G401.6 (cell line): ENCODE measurements around the gene ARMC6.
"Not testable (repeated sequence)": the region's sequence is repeated elsewhere in the genome, so short reads cannot be mapped to it uniquely, and the experiment has no call there.

ENCODE experiments used
- FAIRE-seq: peaks from 2 replicates; lab custom pipeline; 2012; peaks lifted over from hg19 to GRCh38; lab: Jason Lieb, UNC

Gene ARMC6

GRCh38 chr19:19023376-19023775, 10.0 kb upstream of the ARMC6 start:
- FAIRE-seq: not testable (repeated sequence)

- FAIRE-seq: no peak
These were observed 7.5 kb upstream of the ARMC6 start for GRCh38 chr19:19025861-19026260.

- FAIRE-seq: no peak
These were observed 7.0 kb upstream of the ARMC6 start for GRCh38 chr19:19026299-19026971.

GRCh38 chr19:19027228-19027627, 6.2 kb upstream of the ARMC6 start:
- FAIRE-seq: no peak

GRCh38 chr19:19028526-19028925, 4.9 kb upstream of the ARMC6 start:
- no peak for FAIRE-seq

- FAIRE-seq: no peak
These were observed 1.5 kb upstream of the ARMC6 start for GRCh38 chr19:19031891-19032290.

- no peak for FAIRE-seq
These were observed 805 bp upstream of the ARMC6 start for GRCh38 chr19:19032420-19033175.

- FAIRE-seq: no peak
These were observed 302 bp upstream of the ARMC6 start for GRCh38 chr19:19033176-19033425.

GRCh38 chr19:19034204-19034624, 811 bp downstream of the ARMC6 start:
- FAIRE-seq: peak; percentile 91

GRCh38 chr19:19039901-19040300, 6.5 kb downstream of the ARMC6 start:
- no peak for FAIRE-seq

GRCh38 chr19:19040417-19040816, 7.0 kb downstream of the ARMC6 start:
- FAIRE-seq: no peak

GRCh38 chr19:19042732-19043280, 9.4 kb downstream of the ARMC6 start:
- FAIRE-seq: no peak

GRCh38 chr19:19043481-19043880, 10.1 kb downstream of the ARMC6 start:
- no peak for FAIRE-seq

- FAIRE-seq: no peak
These were observed 10.5 kb downstream of the ARMC6 start for GRCh38 chr19:19043881-19044280.

- FAIRE-seq: no peak
These were observed 16.0 kb downstream of the ARMC6 start for GRCh38 chr19:19049406-19049805.

GRCh38 chr19:19050104-19050503, 16.7 kb downstream of the ARMC6 start:
- FAIRE-seq: no peak

- no peak for FAIRE-seq
These were observed 17.3 kb downstream of the ARMC6 start for GRCh38 chr19:19050731-19051130.

GRCh38 chr19:19051478-19052213, 18.2 kb downstream of the ARMC6 start:
- no peak for FAIRE-seq

- FAIRE-seq: no peak
These were observed 19.5 kb downstream of the ARMC6 start for GRCh38 chr19:19052921-19053320.

- no peak for FAIRE-seq
These were observed 20.3 kb downstream of the ARMC6 start for GRCh38 chr19:19053508-19054314.

GRCh38 chr19:19054315-19054938, 21.0 kb downstream of the ARMC6 start:
- no peak for FAIRE-seq

- FAIRE-seq: no peak
These were observed 21.6 kb downstream of the ARMC6 start for GRCh38 chr19:19054939-19055440.
